Colonic mucosa (tissue), 4 donors: Measurements from ENCODE around the gene TBC1D21. TPM values are rescaled to one million over a fixed set of nuclear protein-coding genes. Genes with fewer than 3 reads are reported as not detected.

Source experiments
- DNase-seq: peaks from one replicate; pipeline ENCODE4 v3.0.0-alpha.2; 2020
- H3K27ac ChIP-seq: fragments of 200-600 bp; one replicate; pipeline ENCODE4 v1.8.0; 2021
- H3K27me3 ChIP-seq: fragments of 200-600 bp; one replicate; pipeline ENCODE4 v1.8.0; 2021
- H3K36me3 ChIP-seq: fragments of 200-600 bp; one replicate; pipeline ENCODE4 v1.8.0; 2021
- H3K4me1 ChIP-seq: fragments of 200-600 bp; one replicate; pipeline ENCODE4 v1.8.0; 2021; ENCODE audit warnings: mild to moderate bottlenecking
- H3K4me3 ChIP-seq: fragments of 200-600 bp; one replicate; pipeline ENCODE4 v1.8.0; 2021
- H3K9ac ChIP-seq, 2 donors: one replicate each; pipeline ENCODE4 v1.7.0; 2013; ENCODE audit warnings: control low read depth in 2 of 2, low read depth in 2 of 2, low read length in 2 of 2
- H3K9me3 ChIP-seq: fragments of 200-600 bp; one replicate; pipeline ENCODE4 v1.8.0; 2021
- CTCF ChIP-seq: fragments of 200-600 bp; IDR thresholded peaks from one replicate; pipeline ENCODE4 v1.8.0; 2022; ENCODE audit warnings: antibody characterized with exemption, mild to moderate bottlenecking
- intact Hi-C: fragments of 100-400 bp; cut with DNase I; formaldehyde crosslinking; loops from one replicate; pipeline ENCODE4 v1.14.1; 2022
- total RNA-seq, 2 donors: library from RNA; stranded (reverse); fragmentation: NEBNext Ultra II Directional in 1 of 2; extraction: Animal tissue kit (Norgen Biotek cat#: 25700) in 1 of 2; gene quantifications; one replicate each; pipeline ENCODE4 v1.2.1, GENCODE V29; 2021
- donor health status: healthy.
- donor health status: DM: no; HTN: no; CAD: no.
- donor health status: DM: no; HTN: no; CAD: no.

The TBC1D21 gene
- total RNA-seq, 2 donors from 2014 or later = not detected

DNA sequence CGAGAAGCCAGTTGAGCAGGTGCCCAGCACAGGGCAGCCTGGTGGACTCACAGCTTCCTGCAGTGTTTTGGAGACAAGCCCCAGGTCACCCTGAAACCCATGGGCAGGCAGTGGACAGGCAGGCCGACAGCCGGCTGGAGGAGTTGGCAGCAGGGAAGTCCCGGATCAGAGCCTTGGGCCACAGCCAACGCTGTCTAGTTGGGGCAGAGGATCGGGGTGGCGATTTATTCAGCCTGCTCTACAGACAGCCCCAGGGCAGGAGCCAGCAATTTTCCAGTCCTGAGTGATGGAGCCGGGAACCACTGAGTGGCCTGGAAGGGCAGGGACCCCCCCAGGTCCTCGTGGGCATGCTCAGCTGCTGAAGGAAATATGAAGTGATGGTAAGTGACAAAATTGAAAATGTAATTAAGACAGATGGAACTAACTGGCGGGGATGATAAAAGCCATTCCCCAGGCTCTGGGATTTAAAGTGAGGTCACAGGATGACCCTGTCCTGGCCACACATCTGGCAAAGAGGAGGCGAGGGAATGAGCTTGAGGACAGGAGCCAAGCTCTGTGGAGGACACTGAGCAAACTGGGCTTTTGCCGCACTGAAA, 34.4 kb upstream of the TBC1D21 start:
- no peaks in the 10 kb centered on the region for H3K9me3 ChIP-seq
- H3K4me3 ChIP-seq = no peak overlapping the region
- H3K27me3 ChIP-seq = no peaks in the 10 kb centered on the region
- no peak for TF ChIP-seq CTCF
- no peaks in the 10 kb centered on the region for H3K36me3 ChIP-seq
- no peaks in the 10 kb centered on the region for H3K4me1 ChIP-seq
- DNase-seq = no peak
- H3K9ac ChIP-seq = no peak overlapping the region
- no peak overlapping the region for H3K27ac ChIP-seq
- intact Hi-C loops = no loop called here

DNA sequence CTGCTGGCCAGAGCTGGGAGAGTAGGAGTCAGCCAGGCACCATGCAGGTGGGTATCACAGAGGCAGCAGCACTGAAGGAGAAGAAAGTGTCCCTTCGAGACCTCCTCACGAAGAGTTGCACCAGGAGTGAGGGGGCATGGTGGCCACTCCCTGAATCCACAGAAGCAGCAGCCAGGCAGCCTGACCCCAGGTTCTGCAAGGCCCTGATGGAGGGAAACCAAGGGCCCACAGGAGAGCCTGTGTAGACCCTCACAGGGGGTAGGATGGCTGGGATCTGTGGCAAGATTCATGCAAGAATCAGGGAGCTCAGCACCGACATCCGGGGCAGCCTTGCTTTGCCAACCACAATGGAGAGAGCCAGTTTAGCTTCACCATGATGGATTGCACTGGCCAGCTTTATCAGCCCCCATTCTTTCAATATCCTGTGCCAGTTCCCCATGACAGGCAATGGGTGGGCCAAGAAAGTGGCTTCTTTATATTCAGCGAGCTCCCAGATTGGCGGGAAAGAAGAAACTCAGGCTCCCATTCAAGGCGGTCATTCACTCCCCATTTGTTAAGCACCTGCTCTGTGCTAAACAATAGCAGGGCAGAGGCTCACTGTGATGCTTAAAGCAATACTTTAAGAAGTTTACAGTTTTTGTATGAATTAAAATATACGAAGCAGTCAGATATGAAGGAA, 33.5 kb upstream of the TBC1D21 start:
- DNase-seq = no peak

DNA sequence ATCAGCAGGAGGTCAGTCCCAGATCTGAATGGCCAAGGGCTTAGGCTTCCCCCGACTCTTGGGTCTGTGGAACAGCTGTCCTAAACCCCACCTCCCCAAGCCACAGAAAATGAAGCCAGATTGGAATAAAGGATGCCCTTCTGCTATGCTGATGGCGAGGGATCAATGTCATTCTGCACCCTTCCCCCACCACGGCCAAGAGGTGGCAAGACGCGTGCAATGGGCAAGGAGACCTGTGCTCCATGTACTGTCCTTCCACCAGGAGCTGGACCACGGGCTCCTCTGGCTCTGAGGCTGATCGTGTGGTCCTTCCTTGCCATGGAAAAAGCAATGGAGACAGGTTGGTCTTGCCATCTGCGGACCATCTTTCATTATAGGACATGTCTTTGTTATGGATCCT, 32.6 kb upstream of the TBC1D21 start:
- intact Hi-C loops = no loop called here
- H3K36me3 ChIP-seq = no peaks in the 10 kb centered on the region
- H3K27ac ChIP-seq = no peak overlapping the region
- no peak overlapping the region for H3K9ac ChIP-seq
- no peaks in the 10 kb centered on the region for H3K27me3 ChIP-seq
- no peaks in the 10 kb centered on the region for H3K4me1 ChIP-seq
- H3K4me3 ChIP-seq = no peak overlapping the region
- no peak for TF ChIP-seq CTCF
- no peak for DNase-seq
- H3K9me3 ChIP-seq = no peaks in the 10 kb centered on the region

More for the DNA sequence above, 33.5 kb upstream of the TBC1D21 start:
- Histone ChIP-seq H3K27ac (no peak overlapping the region), H3K4me3 (no peak overlapping the region), H3K9me3 (no peaks in the 10 kb centered on the region), H3K4me1 (no peaks in the 10 kb centered on the region), H3K9ac (no peak overlapping the region), H3K27me3 (no peaks in the 10 kb centered on the region), H3K36me3 (no peaks in the 10 kb centered on the region)
- TF ChIP-seq CTCF = no peak
- intact Hi-C loops = no loop called here

DNA sequence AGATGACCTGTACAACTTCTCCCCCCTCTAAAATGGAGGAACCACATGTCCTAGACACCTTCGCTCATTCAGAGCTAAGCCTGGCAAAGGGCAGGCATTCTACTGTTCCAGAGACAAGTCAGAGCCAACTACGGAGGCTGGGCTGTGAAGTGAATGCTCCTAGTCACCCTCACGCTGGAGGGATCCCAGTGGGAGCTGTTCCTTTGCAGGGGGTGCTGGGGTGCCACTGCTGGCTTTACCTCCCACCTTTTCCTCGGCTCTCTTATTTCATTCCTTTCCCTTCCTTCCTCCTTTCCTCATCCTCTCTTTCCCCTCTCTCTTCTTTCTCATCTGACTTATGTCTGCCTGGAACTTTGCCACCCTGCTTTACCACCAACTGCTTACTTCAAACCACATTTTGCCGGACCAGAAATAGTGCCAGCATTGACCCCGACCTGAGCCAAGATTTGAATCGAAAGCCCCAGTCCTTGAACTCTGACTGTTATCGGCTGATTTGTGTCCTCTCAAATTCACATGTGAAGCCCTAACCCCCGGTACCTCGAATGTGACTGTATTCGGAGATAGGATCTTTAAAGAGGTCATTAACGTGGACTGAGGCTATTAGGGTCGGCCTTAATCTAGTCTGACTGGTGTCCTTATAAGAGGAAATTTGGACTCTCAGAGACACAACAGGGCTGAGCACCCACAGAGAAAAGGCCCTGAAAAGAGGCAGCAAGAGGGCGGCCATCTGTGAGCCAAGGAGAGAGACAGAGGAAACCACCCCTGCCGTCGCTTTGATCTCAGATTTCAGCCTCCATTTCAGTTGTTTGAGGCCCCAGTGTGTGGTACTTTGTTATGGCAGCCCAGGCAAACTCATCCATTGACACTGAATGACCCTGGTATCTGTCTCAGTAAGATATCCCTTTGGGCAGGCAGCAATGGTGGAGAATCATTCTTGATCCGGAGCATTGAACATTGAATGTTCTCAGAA, 31.3 kb upstream of the TBC1D21 start:
- Histone ChIP-seq H3K27me3 (no peaks in the 10 kb centered on the region), H3K4me1 (no peaks in the 10 kb centered on the region), H3K27ac (no peak overlapping the region), H3K36me3 (no peaks in the 10 kb centered on the region), H3K4me3 (no peak overlapping the region), H3K9ac (no peak overlapping the region), H3K9me3 (no peaks in the 10 kb centered on the region)
- no peak for DNase-seq
- no peak for TF ChIP-seq CTCF
- intact Hi-C loops = no loop called here

DNA sequence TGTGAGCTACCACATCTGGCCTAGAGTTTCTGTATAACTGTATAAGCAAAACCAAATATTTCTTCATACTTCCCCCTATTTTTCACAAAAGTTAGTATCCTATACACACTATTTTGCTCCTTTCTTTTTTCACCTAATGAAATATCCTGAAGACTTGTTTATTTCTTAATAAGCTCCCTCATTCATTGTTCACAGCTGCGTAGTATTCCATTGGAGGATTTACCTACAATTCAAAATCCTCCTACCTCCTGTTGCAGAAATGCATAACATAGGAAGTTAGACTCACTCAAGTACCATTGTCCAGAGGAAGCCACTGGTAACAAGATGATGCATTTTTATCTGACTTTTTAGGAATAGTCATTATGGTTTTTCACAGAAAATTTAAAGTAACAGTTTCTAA, 29.6 kb upstream of the TBC1D21 start:
- Histone ChIP-seq H3K27me3 (no peaks in the 10 kb centered on the region), H3K9me3 (no peaks in the 10 kb centered on the region), H3K27ac (no peak overlapping the region), H3K36me3 (no peaks in the 10 kb centered on the region), H3K4me3 (no peak overlapping the region), H3K4me1 (no peaks in the 10 kb centered on the region), H3K9ac (no peak overlapping the region)
- no peak for TF ChIP-seq CTCF
- no peak for DNase-seq
- intact Hi-C loops = no loop called here
